Neuronal stem cell (in vitro differentiated cells): ENCODE results near the gene KRABD2.
A peak's percentile ranks its signal among the peaks of the same experiment; 100 is the strongest.

Source experiments
- DNase-seq: peaks from one replicate; pipeline ENCODE4 v3.0.0-alpha.2; 2013; ENCODE audit warnings: low spot score
- H2AFZ ChIP-seq: one replicate; pipeline ENCODE4 v1.6.1; 2013; ENCODE audit warnings: mild to moderate bottlenecking, low read length, inconsistent platforms
- H2AK5ac ChIP-seq: 2 replicates; pipeline ENCODE4 v1.6.1; 2013; ENCODE audit warnings: low read depth, mild to moderate bottlenecking, inconsistent platforms, low read length, moderate library complexity, mixed read lengths
- H2BK120ac ChIP-seq: 2 replicates; pipeline ENCODE4 v1.6.1; 2013; ENCODE audit warnings: low read depth, mild to moderate bottlenecking, inconsistent platforms, low read length, moderate library complexity, mixed read lengths
- H2BK12ac ChIP-seq: one replicate; pipeline ENCODE4 v1.6.1; 2013; ENCODE audit warnings: low read length, inconsistent platforms
- H2BK15ac ChIP-seq: 2 replicates; pipeline ENCODE4 v1.6.1; 2013; ENCODE audit warnings: mild to moderate bottlenecking, low read length, inconsistent platforms, mixed read lengths
- H2BK5ac ChIP-seq: one replicate; pipeline ENCODE4 v1.6.1; 2013; ENCODE audit warnings: inconsistent platforms, mild to moderate bottlenecking, low read length, moderate library complexity
- H3K14ac ChIP-seq: one replicate; pipeline ENCODE4 v1.6.1; 2013; ENCODE audit warnings: low read length, inconsistent platforms
- H3K18ac ChIP-seq: 2 replicates; pipeline ENCODE4 v1.6.1; 2013; ENCODE audit warnings: low read length, inconsistent platforms
- H3K23ac ChIP-seq: 2 replicates; pipeline ENCODE4 v1.6.1; 2013; ENCODE audit warnings: low read depth, mild to moderate bottlenecking, mixed read lengths, low read length, inconsistent platforms; ENCODE audit not compliant: poor library complexity
- H3K27ac ChIP-seq: replicated peaks from 3 replicates; pipeline ENCODE4 v1.5.1; 2013; ENCODE audit warnings: low read length, inconsistent platforms
- H3K27me3 ChIP-seq, 3 experiments: 2 replicates each; pipeline ENCODE4 v1.6.1; 2013; ENCODE audit warnings: low read length in 3 of 3, mild to moderate bottlenecking in 2 of 3, inconsistent platforms in 1 of 3, low read depth in 1 of 3, mixed read lengths in 1 of 3, moderate library complexity in 1 of 3; ENCODE audit not compliant: control insufficient read depth in 3 of 3, insufficient read depth in 3 of 3
- H3K36me3 ChIP-seq, 2 donors: replicated peaks in 1 of 2; 2 replicates each; pipeline ENCODE4 v1.6.1; 2013; ENCODE audit warnings: low read length in 2 of 2; ENCODE audit not compliant: control insufficient read depth in 2 of 2, insufficient read depth in 2 of 2
- H3K4ac ChIP-seq: 2 replicates; pipeline ENCODE4 v1.6.1; 2013; ENCODE audit warnings: inconsistent platforms, mild to moderate bottlenecking, low read length, moderate library complexity
- H3K4me1 ChIP-seq, 2 donors: 1 replicate in 1 of 2; 2 replicates in 1 of 2; pipeline ENCODE4 v1.6.1; 2013; ENCODE audit warnings: low read length in 2 of 2, low read depth in 1 of 2; ENCODE audit not compliant: control insufficient read depth in 2 of 2, insufficient read depth in 1 of 2
- H3K4me2 ChIP-seq: one replicate; pipeline ENCODE4 v1.6.1; 2013; ENCODE audit warnings: mild to moderate bottlenecking, low read length, inconsistent platforms; ENCODE audit not compliant: insufficient read depth, poor library complexity, severe bottlenecking
- H3K4me3 ChIP-seq, 2 donors: 2 replicates each; pipeline ENCODE4 v1.5.1; 2013; ENCODE audit warnings: low read length in 2 of 2, mild to moderate bottlenecking in 2 of 2, inconsistent platforms in 1 of 2, moderate library complexity in 1 of 2
- H3K79me1 ChIP-seq: one replicate; pipeline ENCODE4 v1.6.1; 2013; ENCODE audit warnings: low read depth, mild to moderate bottlenecking, inconsistent platforms, low read length, moderate library complexity
- H3K9ac ChIP-seq: one replicate; pipeline ENCODE4 v1.6.1; 2013; ENCODE audit warnings: mild to moderate bottlenecking, low read depth, low read length, inconsistent platforms; ENCODE audit not compliant: poor library complexity
- H3K9me3 ChIP-seq, 2 donors: replicated peaks in 1 of 2; 2 replicates each; pipeline versions ENCODE3 to v1.6.1; 2013; ENCODE audit warnings: low read length in 2 of 2, mild to moderate bottlenecking in 2 of 2, inconsistent platforms in 1 of 2, low read depth in 1 of 2, mixed read lengths in 1 of 2, moderate library complexity in 1 of 2; ENCODE audit not compliant: control insufficient read depth in 2 of 2, insufficient read depth in 1 of 2
- H4K8ac ChIP-seq: one replicate; pipeline ENCODE4 v1.6.1; 2013; ENCODE audit warnings: low read depth, mild to moderate bottlenecking, inconsistent platforms, low read length, moderate library complexity
- H4K91ac ChIP-seq: one replicate; pipeline ENCODE4 v1.6.1; 2013; ENCODE audit warnings: low read length, low read depth, mild to moderate bottlenecking, inconsistent platforms; ENCODE audit not compliant: poor library complexity
- WGBS, 2 donors: extraction: QIAGEN DNeasy Blood & Tissue Kit; methylation state at CpG; one replicate each; pipeline ENCODE4 v1.1.7; 2013; ENCODE audit warnings: missing lambda C conversion rate in 2 of 2, mixed read lengths in 1 of 2; ENCODE audit not compliant: insufficient read length in 2 of 2, insufficient replicate concordance in 1 of 2; ENCODE audit errors: extremely low coverage in 2 of 2; 5-methylcytosine and 5-hydroxymethylcytosine counted together

The KRABD2 gene

DNA sequence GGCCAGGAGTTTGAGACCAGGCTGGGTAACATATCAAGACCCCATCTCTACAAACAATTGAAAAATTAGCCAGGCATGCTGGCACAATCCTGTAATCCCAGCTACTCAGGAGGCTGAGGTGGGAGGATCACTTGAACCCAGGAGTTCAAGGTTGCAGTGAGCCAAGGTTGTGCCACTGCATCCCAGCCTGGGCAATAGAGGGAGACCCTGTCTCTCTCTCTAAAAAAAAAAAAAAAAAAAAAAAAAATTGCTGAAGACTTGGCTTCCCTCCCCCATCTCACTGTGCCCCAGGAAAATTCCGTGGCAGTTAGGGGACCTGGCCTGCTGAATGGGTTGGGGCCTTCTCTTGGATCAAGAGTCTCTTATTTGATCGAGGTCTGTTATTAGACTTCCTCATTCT lies 37.0 kb downstream of the KRABD2 start, which contains the start of gene ODF4:
ODF4 (plus strand) TSS at position 301 of the 400 bp plus-strand sequence. CDS start 212 bp downstream, outside the sequence.
- Histone ChIP-seq H3K4ac (no peak within 1 kb of the TSS), H3K27ac (no peak within 1 kb of the TSS), H3K18ac (peak within 1 kb of the TSS; percentile 9), H3K4me2 (no peak within 1 kb of the TSS), H2BK15ac (no peak within 1 kb of the TSS), H3K9me3 (no peaks in the 10 kb centered on the region), H2AFZ (peak within 1 kb of the TSS; percentile 21), H3K27me3 (peaks cover 0 to 12% (median 0%) of the 10 kb centered on the region in 3 experiments), H3K36me3 (no peaks in the 10 kb centered on the region), H2AK5ac (no peak within 1 kb of the TSS), H3K14ac (no peak within 1 kb of the TSS), H2BK12ac (no peak within 1 kb of the TSS), H3K79me1 (no peaks in the 10 kb centered on the region), H4K8ac (no peak within 1 kb of the TSS), H3K9ac (no peak within 1 kb of the TSS), H2BK5ac (no peak within 1 kb of the TSS), H3K4me3 (no peak within 1 kb of the TSS), H4K91ac (no peak within 1 kb of the TSS), H2BK120ac (no peak within 1 kb of the TSS), H3K23ac (no peak within 1 kb of the TSS), H3K4me1 (peaks cover 12% of the 10 kb centered on the region in 2 donors)
- DNase-seq, result no peak
- no CpG with 5 or more reads among the region's 2 CpGs for WGBS, 2 donors

- Histone ChIP-seq H3K9ac (no peak overlapping the region), H3K4me2 (no peak overlapping the region), H3K4me3 (no peak overlapping the region), H4K8ac (no peak overlapping the region), H4K91ac (no peak overlapping the region), H2BK15ac (no peak overlapping the region), H3K18ac (peak overlapping the region; percentile 5), H3K14ac (no peak overlapping the region), H3K9me3 (no peaks in the 10 kb centered on the region), H2BK5ac (no peak overlapping the region), H2BK12ac (no peak overlapping the region), H3K79me1 (no peaks in the 10 kb centered on the region), H2AK5ac (no peak overlapping the region), H3K4ac (no peak overlapping the region), H3K27me3 (peaks cover 0 to 12% (median 0%) of the 10 kb centered on the region in 3 experiments), H3K36me3 (no peaks in the 10 kb centered on the region), H3K27ac (no peak overlapping the region), H2BK120ac (no peak overlapping the region), H3K23ac (no peak overlapping the region), H3K4me1 (peaks cover 12% of the 10 kb centered on the region in 2 donors), H2AFZ (peak overlapping the region; percentile 21)
- DNase-seq, result no peak
- no CpG with 5 or more reads among the region's 5 CpGs for WGBS, 2 donors
Measured at GRCh38 chr17:8338753-8339140, 37.8 kb downstream of the KRABD2 start.

DNA sequence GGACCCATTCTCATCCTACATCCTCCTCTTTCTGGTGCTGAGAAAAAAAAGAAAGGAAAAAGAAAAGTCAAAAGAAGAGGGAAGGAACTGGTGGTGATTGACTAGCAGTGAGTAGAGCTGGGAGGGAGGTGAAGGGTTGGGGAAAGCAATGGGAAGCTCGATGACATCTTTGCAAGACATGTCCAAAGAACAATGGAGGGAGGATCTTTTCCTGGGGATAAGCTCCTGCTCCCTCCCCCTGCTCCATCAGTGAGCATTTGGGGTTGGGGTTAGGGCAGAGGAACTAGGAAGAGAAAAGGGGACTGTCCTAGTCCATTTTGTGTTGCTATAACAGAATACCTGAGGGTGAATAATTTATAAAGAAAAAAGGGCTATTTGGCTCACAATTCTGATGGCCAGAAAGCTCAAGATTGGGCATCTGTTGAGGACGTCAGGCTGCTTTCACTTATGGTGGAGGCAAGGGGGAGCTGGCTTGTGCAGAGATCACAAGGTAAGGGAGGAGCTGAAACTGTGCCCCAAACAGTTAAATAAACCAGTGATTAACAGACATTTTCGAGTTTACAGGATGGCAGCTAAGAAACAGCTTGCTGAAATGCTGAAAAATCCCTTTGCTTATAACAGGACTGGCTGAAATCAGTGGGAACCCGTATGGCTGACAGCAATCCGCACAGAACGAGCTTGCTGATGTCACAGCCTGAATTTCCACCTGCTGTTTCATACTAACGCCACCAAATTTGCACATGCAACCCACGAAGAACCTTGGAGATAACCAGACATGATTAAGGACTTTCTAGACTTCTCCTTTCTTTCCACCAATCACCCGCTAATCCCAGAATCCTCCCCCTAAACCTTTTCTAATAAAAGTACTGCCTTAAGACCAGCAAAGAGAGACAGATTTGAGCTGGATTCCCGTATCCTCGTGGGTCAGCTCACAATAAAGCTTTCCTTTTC lies 38.4 kb downstream of the KRABD2 start:
- Histone ChIP-seq H2BK120ac (no peak overlapping the region), H3K14ac (no peak overlapping the region), H4K91ac (no peak overlapping the region), H3K9ac (no peak overlapping the region), H3K9me3 (no peaks in the 10 kb centered on the region), H2AFZ (peak overlapping the region; percentile 21), H2BK12ac (no peak overlapping the region), H3K4me3 (no peak overlapping the region), H2AK5ac (no peak overlapping the region), H3K79me1 (no peaks in the 10 kb centered on the region), H3K4ac (no peak overlapping the region), H3K27ac (no peak overlapping the region), H2BK15ac (no peak overlapping the region), H2BK5ac (no peak overlapping the region), H3K27me3 (peaks cover 0 to 12% (median 0%) of the 10 kb centered on the region in 3 experiments), H3K36me3 (no peaks in the 10 kb centered on the region), H3K18ac (no peak overlapping the region), H3K23ac (no peak overlapping the region), H3K4me2 (no peak overlapping the region), H4K8ac (no peak overlapping the region), H3K4me1 (peaks cover 12 to 14% of the 10 kb centered on the region in 2 donors)
- WGBS, 2 donors, result no CpG with 5 or more reads among the region's 11 CpGs
- DNase-seq, result no peak

DNA sequence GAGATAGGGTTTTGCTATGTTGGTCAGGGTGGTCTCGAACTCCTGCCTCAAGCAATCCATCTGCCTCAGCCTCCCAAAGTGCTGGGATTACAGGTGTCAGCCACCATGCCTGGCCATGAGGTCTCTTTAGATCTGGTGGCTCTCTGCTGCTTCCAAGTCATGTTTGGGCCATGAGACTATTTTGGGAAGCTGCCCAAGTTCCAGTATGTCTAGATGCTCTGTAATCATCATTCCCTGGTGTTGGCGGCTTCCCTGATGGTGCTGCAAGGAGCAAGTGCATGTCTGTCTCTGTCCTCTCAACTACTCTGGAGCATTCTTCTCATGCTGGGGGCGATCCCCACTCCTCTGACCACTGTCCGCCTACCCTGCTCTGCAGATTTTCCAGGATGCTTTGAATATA lies 43.2 kb downstream of the KRABD2 start:
- Histone ChIP-seq H3K9me3 (no peaks in the 10 kb centered on the region), H3K23ac (no peak overlapping the region), H4K8ac (no peak overlapping the region), H3K79me1 (no peaks in the 10 kb centered on the region), H2BK120ac (no peak overlapping the region), H3K4ac (no peak overlapping the region), H2BK15ac (no peak overlapping the region), H3K4me3 (no peak overlapping the region), H3K36me3 (no peaks in the 10 kb centered on the region), H2AK5ac (no peak overlapping the region), H2BK12ac (no peak overlapping the region), H4K91ac (no peak overlapping the region), H3K27me3 (peaks cover 0 to 10% (median 0%) of the 10 kb centered on the region in 3 experiments), H2BK5ac (no peak overlapping the region), H3K18ac (no peak overlapping the region), H2AFZ (no peak overlapping the region), H3K9ac (no peak overlapping the region), H3K14ac (no peak overlapping the region), H3K27ac (no peak overlapping the region), H3K4me1 (peaks cover 8 to 9% of the 10 kb centered on the region in 2 donors), H3K4me2 (no peak overlapping the region)
- no CpG with 5 or more reads among the region's 4 CpGs for WGBS, 2 donors
- no peak for DNase-seq
